Endodermal cell (in vitro differentiated cells): ENCODE data around the gene ROBO1. TPM values are rescaled to one million over a fixed set of nuclear protein-coding genes. Genes with fewer than 3 reads are reported as not detected.

Experiments used
- DNase-seq: peaks from one replicate; pipeline ENCODE4 v3.0.0-alpha.2; 2017
- H3K27ac ChIP-seq: 2 replicates; pipeline ENCODE4 v1.5.1; 2013; ENCODE audit warnings: mild to moderate bottlenecking, low read depth, low read length, moderate library complexity
- H3K27me3 ChIP-seq: 2 replicates; pipeline ENCODE4 v1.6.1; 2013; ENCODE audit warnings: mild to moderate bottlenecking, low read length, moderate library complexity; ENCODE audit not compliant: insufficient read depth, control insufficient read depth, poor library complexity, severe bottlenecking
- H3K36me3 ChIP-seq: 2 replicates; pipeline ENCODE4 v1.7.0; 2013; ENCODE audit warnings: mild to moderate bottlenecking, low read length, moderate library complexity; ENCODE audit not compliant: control insufficient read depth, insufficient read depth
- H3K4me1 ChIP-seq: one replicate; pipeline ENCODE4 v1.7.0; 2013; ENCODE audit warnings: low read length; ENCODE audit not compliant: control insufficient read depth, insufficient read depth
- H3K4me3 ChIP-seq: 2 replicates; pipeline ENCODE4 v1.5.1; 2013; ENCODE audit warnings: mild to moderate bottlenecking, low read length, moderate library complexity
- H3K9ac ChIP-seq: 2 replicates; pipeline ENCODE4 v1.6.1; 2013; ENCODE audit warnings: mild to moderate bottlenecking, low read length, moderate library complexity; ENCODE audit not compliant: poor library complexity, severe bottlenecking; ENCODE audit errors: extremely low read depth
- H3K9me3 ChIP-seq: 2 replicates; pipeline ENCODE4 v1.6.1; 2013; ENCODE audit warnings: mild to moderate bottlenecking, low read length, moderate library complexity; ENCODE audit not compliant: control insufficient read depth
- H3K27ac Mint-ChIP-seq: 2 replicates; pipeline ENCODE4 v1.8.0; 2020; ENCODE audit warnings: mixed read lengths
- H3K27me3 Mint-ChIP-seq: 2 replicates; pipeline ENCODE4 v1.8.0; 2021; ENCODE audit warnings: mild to moderate bottlenecking, mixed read lengths; ENCODE audit not compliant: insufficient read depth
- H3K36me3 Mint-ChIP-seq: 2 replicates; pipeline ENCODE4 v1.8.0; 2020; ENCODE audit warnings: low read depth, mixed read lengths
- H3K4me1 Mint-ChIP-seq: 2 replicates; pipeline ENCODE4 v1.8.0; 2020; ENCODE audit warnings: mixed read lengths
- H3K4me3 Mint-ChIP-seq: 2 replicates; pipeline ENCODE4 v1.8.0; 2020; ENCODE audit warnings: mild to moderate bottlenecking, moderate library complexity, mixed read lengths
- H3K9me3 Mint-ChIP-seq: 2 replicates; pipeline ENCODE4 v1.8.0; 2020; ENCODE audit warnings: mild to moderate bottlenecking, mixed read lengths
- CTCF ChIP-seq: fragments of 200-600 bp; sonication (generic); conservative IDR thresholded peaks from 2 replicates; pipeline ENCODE4 v1.5.0; 2021; ENCODE audit warnings: antibody characterized with exemption, mild to moderate bottlenecking
- WGBS, 2 experiments: methylation state at CpG; one replicate each; pipeline versions ENCODE4 v1.1.5 to v1.1.7; 2013; ENCODE audit warnings: missing lambda C conversion rate in 2 of 2, mixed read lengths in 1 of 2; ENCODE audit not compliant: insufficient coverage in 1 of 2, insufficient read length in 1 of 2; 5-methylcytosine and 5-hydroxymethylcytosine counted together
- total RNA-seq, 2 donors: library from RNA; stranded (reverse); fragmentation: NEBNext Ultra II Directional in 1 of 2; extraction: Animal tissue kit (Norgen Biotek cat#: 25700) in 1 of 2; gene quantifications; 2 replicates in 1 of 2; 3 replicates in 1 of 2; pipeline ENCODE4 v1.2.1, GENCODE V29; 2021

Gene ROBO1
- total RNA-seq, 2 donors from 2014 or later, result 74.8 to 75.9 TPM

DNA sequence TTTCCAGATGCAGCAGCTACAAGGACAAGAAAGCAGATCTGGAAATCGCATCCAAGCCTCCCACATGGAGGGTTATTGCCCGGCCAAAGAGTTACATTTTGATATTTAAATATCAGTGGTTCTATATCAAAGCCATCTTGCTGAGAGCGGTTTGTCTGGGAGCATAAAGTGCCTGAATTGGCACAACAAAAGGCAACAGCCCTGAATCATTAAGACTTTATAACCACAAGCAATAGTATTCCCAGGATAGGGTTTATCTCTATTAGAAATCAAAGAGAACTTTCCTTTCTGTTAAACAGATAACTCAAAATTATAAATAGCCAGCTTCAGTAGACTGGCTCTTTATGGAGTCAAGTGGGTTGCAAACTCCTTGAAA, 564.7 kb downstream of the ROBO1 start:
- WGBS, 2 experiments, result 46% methylated on average over 3 of the region's 3 CpGs; no CpG with 5 or more reads in 1 of the 2 experiments
- Mint-ChIP-seq H3K9me3 (peaks cover 6% of the 10 kb centered on the region), H3K4me1 (peaks cover 7% of the 10 kb centered on the region), H3K36me3 (peaks cover 2% of the 10 kb centered on the region), H3K4me3 (no peak overlapping the region), H3K27ac (peak overlapping the region; percentile 6), H3K27me3 (no peaks in the 10 kb centered on the region)
- Histone ChIP-seq H3K4me1 (no peaks in the 10 kb centered on the region), H3K9ac (no peak overlapping the region), H3K4me3 (no peak overlapping the region), H3K27me3 (no peaks in the 10 kb centered on the region), H3K27ac (no peak overlapping the region), H3K36me3 (no peaks in the 10 kb centered on the region), H3K9me3 (no peaks in the 10 kb centered on the region)
- TF ChIP-seq CTCF, result no peak
- no peak for DNase-seq

- Histone ChIP-seq H3K4me3 (no peak overlapping the region), H3K9ac (no peak overlapping the region), H3K27me3 (no peaks in the 10 kb centered on the region), H3K36me3 (no peaks in the 10 kb centered on the region), H3K9me3 (peaks cover 2% of the 10 kb centered on the region), H3K27ac (no peak overlapping the region), H3K4me1 (no peaks in the 10 kb centered on the region)
- Mint-ChIP-seq H3K27ac (peak overlapping the region; percentile 6), H3K4me1 (peaks cover 7% of the 10 kb centered on the region), H3K4me3 (no peak overlapping the region), H3K36me3 (peaks cover 2% of the 10 kb centered on the region), H3K9me3 (peaks cover 11% of the 10 kb centered on the region), H3K27me3 (no peaks in the 10 kb centered on the region)
- WGBS, 2 experiments, result 33 to 68% methylated on average over 3 to 5 of the region's 5 CpGs
- no peak for TF ChIP-seq CTCF
- no peak for DNase-seq
Observed at GRCh38 chr3:79202471-79203143, 565.2 kb downstream of the ROBO1 start.

DNA sequence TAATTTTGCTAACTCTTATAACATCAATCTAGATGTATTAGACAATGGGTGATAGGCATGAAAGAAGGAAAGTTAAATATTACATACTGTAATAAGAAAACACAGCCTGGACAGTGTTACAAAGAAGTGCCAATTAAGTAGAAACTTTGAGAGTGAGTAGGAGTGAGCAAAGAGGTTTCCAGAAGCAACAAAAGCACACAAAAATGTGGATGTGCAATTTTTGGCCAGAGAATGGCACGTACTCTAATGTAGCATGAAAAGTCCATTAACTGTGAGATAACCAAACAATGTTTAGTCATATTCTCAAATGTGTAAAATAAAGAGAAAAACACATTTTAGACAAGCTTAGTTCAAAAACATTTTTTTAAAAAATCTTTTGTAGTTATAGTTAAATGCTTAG, 567.3 kb downstream of the ROBO1 start:
- no peak for DNase-seq
- Histone ChIP-seq H3K27ac (no peak overlapping the region), H3K4me1 (no peaks in the 10 kb centered on the region), H3K9me3 (peaks cover 10% of the 10 kb centered on the region), H3K4me3 (no peak overlapping the region), H3K9ac (no peak overlapping the region), H3K36me3 (no peaks in the 10 kb centered on the region), H3K27me3 (no peaks in the 10 kb centered on the region)
- Mint-ChIP-seq H3K27me3 (no peaks in the 10 kb centered on the region), H3K4me1 (peaks cover 7% of the 10 kb centered on the region), H3K9me3 (peaks cover 24% of the 10 kb centered on the region), H3K27ac (no peak overlapping the region), H3K4me3 (no peak overlapping the region), H3K36me3 (peaks cover 4% of the 10 kb centered on the region)
- TF ChIP-seq CTCF, result no peak
- WGBS, 2 experiments, result 100% methylated on average over 1 of the region's 1 CpG; no CpG with 5 or more reads in 1 of the 2 experiments
